OCI-LY7 (cell line): ENCODE results near the gene AGO1.

Experiments
- CTCF ChIP-seq: fragments of 200-600 bp; sonication (generic); conservative IDR thresholded peaks from 2 replicates; pipeline ENCODE4 v1.5.1; 2014; ENCODE audit warnings: mild to moderate bottlenecking, antibody characterized with exemption, low read length, moderate library complexity, mixed read lengths
- EZH2phosphoT487 ChIP-seq: fragments of 200-600 bp; sonication (generic); IDR thresholded peaks from 2 replicates; pipeline ENCODE4 v1.6.1; 2018; ENCODE audit warnings: low read depth, borderline replicate concordance, mild to moderate bottlenecking, mixed run types, antibody characterized with exemption, low read length, moderate library complexity, mixed read lengths

GRCh38 chr1:35863881-35864625 lies 19.0 kb upstream of the AGO1 start:
- TF ChIP-seq CTCF (no peak), EZH2phosphoT487 (no peak)
